Measurements from ENCODE around the gene CREB3L2. TPM values are rescaled to one million over a fixed set of nuclear protein-coding genes. Genes with fewer than 3 reads are reported as not detected.

Gene CREB3L2
- total RNA-seq, 1 donor from 2014 or later, result 65.9 TPM

- peaks cover 70% of the 10 kb centered on the region for H3K4me1 Mint-ChIP-seq (ENCODE audit: low read depth)
- TF ChIP-seq CTCF (IDR thresholded peaks at IDR 0.05; ENCODE audit: unreplicated experiment), result no peak
These were observed 53.6 kb downstream of the CREB3L2 start for GRCh38 chr7:137948083-137948844.

GRCh38 chr7:137947046-137947445, 54.8 kb downstream of the CREB3L2 start:
- Mint-ChIP-seq H3K9me3 (ENCODE audit: low read depth) (no peaks in the 10 kb centered on the region), H3K27me3 (no peaks in the 10 kb centered on the region), H3K4me3 (ENCODE audit: low read depth) (no peak overlapping the region), H3K4me1 (ENCODE audit: low read depth) (peaks cover 64% of the 10 kb centered on the region), H3K27ac (no peak overlapping the region), H3K36me3 (ENCODE audit: insufficient read depth) (no peaks in the 10 kb centered on the region)
- DNase-seq (ENCODE audit: low spot score, unreplicated experiment), result no peak
- TF ChIP-seq CTCF (IDR thresholded peaks at IDR 0.05; ENCODE audit: unreplicated experiment), result no peak

More at GRCh38 chr7:137948083-137948844, 53.6 kb downstream of the CREB3L2 start:
- DNase-seq (ENCODE audit: low spot score, unreplicated experiment), result no peak
- no peaks in the 10 kb centered on the region for H3K36me3 Mint-ChIP-seq (ENCODE audit: insufficient read depth)
- no peaks in the 10 kb centered on the region for H3K27me3 Mint-ChIP-seq
- H3K4me3 Mint-ChIP-seq (ENCODE audit: low read depth), result no peak overlapping the region
- H3K9me3 Mint-ChIP-seq (ENCODE audit: low read depth), result no peaks in the 10 kb centered on the region
- peak overlapping the region; percentile 27 for H3K27ac Mint-ChIP-seq

- peaks cover 62% of the 10 kb centered on the region for H3K4me1 Mint-ChIP-seq (ENCODE audit: low read depth)
- H3K4me3 Mint-ChIP-seq (ENCODE audit: low read depth), result no peak overlapping the region
- H3K9me3 Mint-ChIP-seq (ENCODE audit: low read depth), result no peaks in the 10 kb centered on the region
- H3K27me3 Mint-ChIP-seq, result no peaks in the 10 kb centered on the region
- DNase-seq (ENCODE audit: low spot score, unreplicated experiment), result no peak
- H3K27ac Mint-ChIP-seq, result no peak overlapping the region
- H3K36me3 Mint-ChIP-seq (ENCODE audit: insufficient read depth), result peaks cover 1% of the 10 kb centered on the region
- TF ChIP-seq CTCF (IDR thresholded peaks at IDR 0.05; ENCODE audit: unreplicated experiment), result no peak
These were observed 55.9 kb downstream of the CREB3L2 start for GRCh38 chr7:137946011-137946410.

GRCh38 chr7:137944168-137944567, 57.7 kb downstream of the CREB3L2 start:
- Mint-ChIP-seq H3K4me3 (ENCODE audit: low read depth) (no peak overlapping the region), H3K27ac (peak overlapping the region; percentile 67), H3K4me1 (ENCODE audit: low read depth) (peaks cover 47% of the 10 kb centered on the region), H3K9me3 (ENCODE audit: low read depth) (no peaks in the 10 kb centered on the region), H3K27me3 (no peaks in the 10 kb centered on the region), H3K36me3 (ENCODE audit: insufficient read depth) (peaks cover 3% of the 10 kb centered on the region)
- DNase-seq (ENCODE audit: low spot score, unreplicated experiment), result no peak
- no peak for TF ChIP-seq CTCF (IDR thresholded peaks at IDR 0.05; ENCODE audit: unreplicated experiment)

GRCh38 chr7:137943132-137943551, 58.7 kb downstream of the CREB3L2 start:
- H3K4me1 Mint-ChIP-seq (ENCODE audit: low read depth), result peaks cover 37% of the 10 kb centered on the region
- H3K4me3 Mint-ChIP-seq (ENCODE audit: low read depth), result no peak overlapping the region
- DNase-seq (ENCODE audit: low spot score, unreplicated experiment), result no peak
- H3K36me3 Mint-ChIP-seq (ENCODE audit: insufficient read depth), result peaks cover 3% of the 10 kb centered on the region
- TF ChIP-seq CTCF (IDR thresholded peaks at IDR 0.05; ENCODE audit: unreplicated experiment), result no peak
- H3K27ac Mint-ChIP-seq, result peak overlapping the region; percentile 28
- no peaks in the 10 kb centered on the region for H3K27me3 Mint-ChIP-seq
- H3K9me3 Mint-ChIP-seq (ENCODE audit: low read depth), result no peaks in the 10 kb centered on the region
